Neuronal stem cell (in vitro differentiated cells): ENCODE results near the gene RASSF6.

Experiments
- DNase-seq: peaks from one replicate; pipeline ENCODE4 v3.0.0-alpha.2; 2013; ENCODE audit warnings: low spot score
- H2AFZ ChIP-seq: one replicate; pipeline ENCODE4 v1.6.1; 2013; ENCODE audit warnings: mild to moderate bottlenecking, low read length, inconsistent platforms
- H2AK5ac ChIP-seq: 2 replicates; pipeline ENCODE4 v1.6.1; 2013; ENCODE audit warnings: low read depth, mild to moderate bottlenecking, inconsistent platforms, low read length, moderate library complexity, mixed read lengths
- H2BK120ac ChIP-seq: 2 replicates; pipeline ENCODE4 v1.6.1; 2013; ENCODE audit warnings: low read depth, mild to moderate bottlenecking, inconsistent platforms, low read length, moderate library complexity, mixed read lengths
- H2BK12ac ChIP-seq: one replicate; pipeline ENCODE4 v1.6.1; 2013; ENCODE audit warnings: low read length, inconsistent platforms
- H2BK15ac ChIP-seq: 2 replicates; pipeline ENCODE4 v1.6.1; 2013; ENCODE audit warnings: mild to moderate bottlenecking, low read length, inconsistent platforms, mixed read lengths
- H2BK5ac ChIP-seq: one replicate; pipeline ENCODE4 v1.6.1; 2013; ENCODE audit warnings: inconsistent platforms, mild to moderate bottlenecking, low read length, moderate library complexity
- H3K14ac ChIP-seq: one replicate; pipeline ENCODE4 v1.6.1; 2013; ENCODE audit warnings: low read length, inconsistent platforms
- H3K18ac ChIP-seq: 2 replicates; pipeline ENCODE4 v1.6.1; 2013; ENCODE audit warnings: low read length, inconsistent platforms
- H3K23ac ChIP-seq: 2 replicates; pipeline ENCODE4 v1.6.1; 2013; ENCODE audit warnings: low read depth, mild to moderate bottlenecking, mixed read lengths, low read length, inconsistent platforms; ENCODE audit not compliant: poor library complexity
- H3K27ac ChIP-seq: replicated peaks from 3 replicates; pipeline ENCODE4 v1.5.1; 2013; ENCODE audit warnings: low read length, inconsistent platforms
- H3K27me3 ChIP-seq, 3 experiments: 2 replicates each; pipeline ENCODE4 v1.6.1; 2013; ENCODE audit warnings: low read length in 3 of 3, mild to moderate bottlenecking in 2 of 3, inconsistent platforms in 1 of 3, low read depth in 1 of 3, mixed read lengths in 1 of 3, moderate library complexity in 1 of 3; ENCODE audit not compliant: control insufficient read depth in 3 of 3, insufficient read depth in 3 of 3
- H3K36me3 ChIP-seq, 2 donors: replicated peaks in 1 of 2; 2 replicates each; pipeline ENCODE4 v1.6.1; 2013; ENCODE audit warnings: low read length in 2 of 2; ENCODE audit not compliant: control insufficient read depth in 2 of 2, insufficient read depth in 2 of 2
- H3K4ac ChIP-seq: 2 replicates; pipeline ENCODE4 v1.6.1; 2013; ENCODE audit warnings: inconsistent platforms, mild to moderate bottlenecking, low read length, moderate library complexity
- H3K4me1 ChIP-seq, 2 donors: 1 replicate in 1 of 2; 2 replicates in 1 of 2; pipeline ENCODE4 v1.6.1; 2013; ENCODE audit warnings: low read length in 2 of 2, low read depth in 1 of 2; ENCODE audit not compliant: control insufficient read depth in 2 of 2, insufficient read depth in 1 of 2
- H3K4me2 ChIP-seq: one replicate; pipeline ENCODE4 v1.6.1; 2013; ENCODE audit warnings: mild to moderate bottlenecking, low read length, inconsistent platforms; ENCODE audit not compliant: insufficient read depth, poor library complexity, severe bottlenecking
- H3K4me3 ChIP-seq, 2 donors: 2 replicates each; pipeline ENCODE4 v1.5.1; 2013; ENCODE audit warnings: low read length in 2 of 2, mild to moderate bottlenecking in 2 of 2, inconsistent platforms in 1 of 2, moderate library complexity in 1 of 2
- H3K79me1 ChIP-seq: one replicate; pipeline ENCODE4 v1.6.1; 2013; ENCODE audit warnings: low read depth, mild to moderate bottlenecking, inconsistent platforms, low read length, moderate library complexity
- H3K9ac ChIP-seq: one replicate; pipeline ENCODE4 v1.6.1; 2013; ENCODE audit warnings: mild to moderate bottlenecking, low read depth, low read length, inconsistent platforms; ENCODE audit not compliant: poor library complexity
- H3K9me3 ChIP-seq, 2 donors: replicated peaks in 1 of 2; 2 replicates each; pipeline versions ENCODE3 to v1.6.1; 2013; ENCODE audit warnings: low read length in 2 of 2, mild to moderate bottlenecking in 2 of 2, inconsistent platforms in 1 of 2, low read depth in 1 of 2, mixed read lengths in 1 of 2, moderate library complexity in 1 of 2; ENCODE audit not compliant: control insufficient read depth in 2 of 2, insufficient read depth in 1 of 2
- H4K8ac ChIP-seq: one replicate; pipeline ENCODE4 v1.6.1; 2013; ENCODE audit warnings: low read depth, mild to moderate bottlenecking, inconsistent platforms, low read length, moderate library complexity
- H4K91ac ChIP-seq: one replicate; pipeline ENCODE4 v1.6.1; 2013; ENCODE audit warnings: low read length, low read depth, mild to moderate bottlenecking, inconsistent platforms; ENCODE audit not compliant: poor library complexity
- WGBS, 2 donors: extraction: QIAGEN DNeasy Blood & Tissue Kit; methylation state at CpG; one replicate each; pipeline ENCODE4 v1.1.7; 2013; ENCODE audit warnings: missing lambda C conversion rate in 2 of 2, mixed read lengths in 1 of 2; ENCODE audit not compliant: insufficient read length in 2 of 2, insufficient replicate concordance in 1 of 2; ENCODE audit errors: extremely low coverage in 2 of 2; 5-methylcytosine and 5-hydroxymethylcytosine counted together

RASSF6 gene

GRCh38 chr4:73540826-73541225, 79.4 kb downstream of the RASSF6 start:
- no peak overlapping the region for H3K14ac ChIP-seq
- H3K4ac ChIP-seq = no peak overlapping the region
- H3K4me1 ChIP-seq = peaks cover 0 to 2% of the 10 kb centered on the region in 2 donors
- H3K9me3 ChIP-seq = no peaks in the 10 kb centered on the region
- H2BK12ac ChIP-seq = no peak overlapping the region
- H2AK5ac ChIP-seq = no peak overlapping the region
- no peak overlapping the region for H2BK15ac ChIP-seq
- H3K4me2 ChIP-seq = no peak overlapping the region
- H2BK120ac ChIP-seq = no peak overlapping the region
- H3K9ac ChIP-seq = no peak overlapping the region
- H4K8ac ChIP-seq = no peak overlapping the region
- no CpG with 5 or more reads among the region's 3 CpGs for WGBS, 2 donors
- H3K4me3 ChIP-seq = no peak overlapping the region
- no peaks in the 10 kb centered on the region for H3K36me3 ChIP-seq
- no peak overlapping the region for H3K23ac ChIP-seq
- no peak overlapping the region for H2AFZ ChIP-seq
- H4K91ac ChIP-seq = no peak overlapping the region
- no peak for DNase-seq
- no peaks in the 10 kb centered on the region for H3K27me3 ChIP-seq
- no peak overlapping the region for H3K18ac ChIP-seq
- no peak overlapping the region for H2BK5ac ChIP-seq
- no peaks in the 10 kb centered on the region for H3K79me1 ChIP-seq
- H3K27ac ChIP-seq = no peak overlapping the region

DNA sequence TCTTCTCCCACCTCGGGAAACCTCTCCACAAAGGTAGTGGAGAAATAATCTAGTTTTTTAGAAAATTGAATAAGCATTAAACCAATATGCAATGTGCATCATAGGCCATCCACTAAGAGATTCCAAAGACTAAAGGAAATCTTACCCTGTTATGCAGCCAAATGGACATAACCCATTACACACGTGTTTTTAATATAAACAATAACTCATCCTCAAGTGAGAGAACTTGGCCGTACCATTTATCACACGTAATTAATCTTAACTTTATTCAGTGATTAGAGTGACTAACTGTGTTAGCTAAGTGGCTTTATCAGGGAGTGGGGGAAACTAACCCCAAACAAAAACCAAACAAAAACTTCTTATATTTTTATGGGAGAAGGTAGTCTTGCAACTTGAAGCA, 80.8 kb downstream of the RASSF6 start:
- DNase-seq = no peak
- no peak overlapping the region for H3K4me3 ChIP-seq
- no peak overlapping the region for H3K4ac ChIP-seq
- peaks cover 0 to 2% of the 10 kb centered on the region in 2 donors for H3K4me1 ChIP-seq
- no peak overlapping the region for H3K23ac ChIP-seq
- no peak overlapping the region for H2BK5ac ChIP-seq
- H3K27me3 ChIP-seq = no peaks in the 10 kb centered on the region
- no peak overlapping the region for H2AK5ac ChIP-seq
- H2BK15ac ChIP-seq = no peak overlapping the region
- no peak overlapping the region for H3K27ac ChIP-seq
- no peak overlapping the region for H3K4me2 ChIP-seq
- H2AFZ ChIP-seq = no peak overlapping the region
- H4K91ac ChIP-seq = no peak overlapping the region
- no peak overlapping the region for H2BK12ac ChIP-seq
- H3K36me3 ChIP-seq = no peaks in the 10 kb centered on the region
- no peak overlapping the region for H2BK120ac ChIP-seq
- H3K79me1 ChIP-seq = no peaks in the 10 kb centered on the region
- H4K8ac ChIP-seq = no peak overlapping the region
- no peak overlapping the region for H3K18ac ChIP-seq
- no peak overlapping the region for H3K9ac ChIP-seq
- H3K9me3 ChIP-seq = no peaks in the 10 kb centered on the region
- no CpG with 5 or more reads among the region's 4 CpGs for WGBS, 2 donors
- no peak overlapping the region for H3K14ac ChIP-seq

DNA sequence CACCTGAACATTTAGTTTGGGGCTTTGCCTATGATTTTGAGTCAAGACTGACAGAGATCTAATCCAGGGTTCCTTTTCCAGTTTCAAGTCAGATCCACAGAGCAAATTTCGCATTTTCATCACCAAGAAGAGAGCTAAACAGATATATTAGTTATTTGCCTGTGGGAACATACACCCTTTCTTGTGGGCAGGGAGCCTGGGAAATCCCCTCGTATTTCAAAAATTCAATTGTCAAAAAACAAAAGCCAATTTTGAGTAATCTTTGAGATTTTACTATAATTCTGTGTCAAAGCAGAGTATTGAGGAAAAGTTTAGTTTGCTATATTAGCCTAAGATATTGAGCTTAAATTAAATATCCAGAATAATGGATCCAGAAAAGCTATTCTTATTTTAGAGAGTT, 82.1 kb downstream of the RASSF6 start:
- no CpG with 5 or more reads among the region's 2 CpGs for WGBS, 2 donors

DNA sequence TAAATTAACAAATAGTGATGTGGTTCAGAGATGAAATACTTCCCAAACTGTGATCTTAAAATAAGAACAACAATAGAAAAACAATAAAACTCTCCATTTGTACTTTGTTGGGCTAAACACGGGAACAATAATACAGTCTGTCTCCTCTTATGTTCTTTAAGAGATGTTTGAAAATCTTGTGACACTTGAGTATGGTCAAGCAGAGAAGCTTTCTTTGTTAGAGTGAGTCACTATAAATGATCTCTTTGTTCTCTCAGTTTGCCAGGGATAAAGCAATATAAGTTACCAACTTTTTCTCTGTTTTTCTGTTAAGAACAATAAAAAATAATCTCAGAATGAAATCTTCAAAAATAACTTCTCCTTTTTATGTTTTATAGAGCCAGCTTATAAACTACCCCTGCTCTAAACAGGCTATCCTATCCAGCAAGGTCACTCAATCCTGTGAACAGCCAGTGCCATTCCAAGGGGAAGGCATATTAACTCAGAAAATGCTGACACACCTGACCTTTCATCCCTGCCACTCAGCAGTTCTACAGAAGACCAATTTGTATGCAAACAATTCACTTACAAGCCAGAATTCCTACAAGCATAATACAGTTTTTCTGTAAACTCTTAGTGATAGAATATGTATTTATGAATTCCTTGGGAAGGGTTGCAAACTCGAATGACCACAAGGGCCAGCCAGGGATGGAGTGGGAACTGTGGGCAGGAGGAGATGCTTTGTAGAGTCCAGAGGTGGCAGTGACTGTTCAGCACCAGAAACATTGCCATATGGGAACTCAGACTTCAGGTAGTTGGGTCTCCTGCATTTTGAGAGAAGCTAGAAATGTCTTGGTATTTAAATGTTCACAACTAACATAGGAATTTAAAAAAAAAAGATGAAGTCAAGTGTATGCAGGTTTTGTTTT, 86.5 kb downstream of the RASSF6 start:
- Histone ChIP-seq H2BK5ac (no peak overlapping the region), H3K9ac (no peak overlapping the region), H3K9me3 (no peaks in the 10 kb centered on the region), H2BK12ac (no peak overlapping the region), H4K91ac (no peak overlapping the region), H3K27ac (no peak overlapping the region), H3K23ac (no peak overlapping the region), H2BK120ac (no peak overlapping the region), H2AFZ (no peak overlapping the region), H3K4me3 (no peak overlapping the region), H3K79me1 (no peaks in the 10 kb centered on the region), H2BK15ac (no peak overlapping the region), H2AK5ac (no peak overlapping the region), H3K36me3 (no peaks in the 10 kb centered on the region), H3K4me2 (no peak overlapping the region), H3K27me3 (no peaks in the 10 kb centered on the region), H3K18ac (no peak overlapping the region), H3K4ac (no peak overlapping the region), H3K14ac (no peak overlapping the region), H4K8ac (no peak overlapping the region), H3K4me1 (peaks cover 0 to 2% of the 10 kb centered on the region in 2 donors)
- DNase-seq = no peak
- WGBS, 2 donors = no CpG with 5 or more reads among the region's 2 CpGs

More for the DNA sequence above, 82.1 kb downstream of the RASSF6 start:
- Histone ChIP-seq H3K27ac (no peak overlapping the region), H3K18ac (no peak overlapping the region), H2BK120ac (no peak overlapping the region), H3K14ac (no peak overlapping the region), H3K4me1 (peaks cover 0 to 2% of the 10 kb centered on the region in 2 donors), H3K36me3 (no peaks in the 10 kb centered on the region), H3K4me3 (no peak overlapping the region), H3K4me2 (no peak overlapping the region), H2BK5ac (no peak overlapping the region), H3K27me3 (no peaks in the 10 kb centered on the region), H4K91ac (no peak overlapping the region), H2AK5ac (no peak overlapping the region), H4K8ac (no peak overlapping the region), H2BK12ac (no peak overlapping the region), H3K4ac (no peak overlapping the region), H2AFZ (no peak overlapping the region), H3K79me1 (no peaks in the 10 kb centered on the region), H2BK15ac (no peak overlapping the region), H3K23ac (no peak overlapping the region), H3K9ac (no peak overlapping the region), H3K9me3 (no peaks in the 10 kb centered on the region)
- DNase-seq = no peak
